ENCODE measurements around the gene UTP15.

DNA sequence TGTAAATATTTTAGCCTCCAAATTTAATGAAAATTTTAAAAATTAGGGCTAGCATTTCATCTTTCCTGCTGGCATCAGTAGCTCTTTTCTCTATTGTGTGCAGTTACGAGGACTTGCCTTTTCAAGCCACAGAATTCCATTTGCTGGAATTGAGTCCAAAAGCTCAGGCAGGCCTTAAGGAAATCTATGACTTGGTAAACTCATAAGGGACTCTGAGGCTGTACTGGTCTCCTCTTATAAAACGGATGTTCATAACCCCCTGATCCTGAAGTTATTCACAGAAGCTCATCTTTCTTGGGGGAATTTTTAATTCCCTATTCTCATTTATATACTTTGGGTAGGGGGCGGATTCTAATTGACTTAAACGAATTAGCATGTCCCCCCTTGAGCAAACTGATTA, 23.5 kb upstream of the UTP15 start:
- TF ChIP-seq, protein P1, sequence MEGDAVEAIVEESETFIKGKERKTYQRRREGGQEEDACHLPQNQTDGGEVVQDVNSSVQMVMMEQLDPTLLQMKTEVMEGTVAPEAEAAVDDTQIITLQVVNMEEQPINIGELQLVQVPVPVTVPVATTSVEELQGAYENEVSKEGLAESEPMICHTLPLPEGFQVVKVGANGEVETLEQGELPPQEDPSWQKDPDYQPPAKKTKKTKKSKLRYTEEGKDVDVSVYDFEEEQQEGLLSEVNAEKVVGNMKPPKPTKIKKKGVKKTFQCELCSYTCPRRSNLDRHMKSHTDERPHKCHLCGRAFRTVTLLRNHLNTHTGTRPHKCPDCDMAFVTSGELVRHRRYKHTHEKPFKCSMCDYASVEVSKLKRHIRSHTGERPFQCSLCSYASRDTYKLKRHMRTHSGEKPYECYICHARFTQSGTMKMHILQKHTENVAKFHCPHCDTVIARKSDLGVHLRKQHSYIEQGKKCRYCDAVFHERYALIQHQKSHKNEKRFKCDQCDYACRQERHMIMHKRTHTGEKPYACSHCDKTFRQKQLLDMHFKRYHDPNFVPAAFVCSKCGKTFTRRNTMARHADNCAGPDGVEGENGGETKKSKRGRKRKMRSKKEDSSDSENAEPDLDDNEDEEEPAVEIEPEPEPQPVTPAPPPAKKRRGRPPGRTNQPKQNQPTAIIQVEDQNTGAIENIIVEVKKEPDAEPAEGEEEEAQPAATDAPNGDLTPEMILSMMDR (IDR thresholded peaks at IDR 0.05) = no peak
- TF ChIP-seq POLR2A (IDR thresholded peaks at IDR 0.05) = no peak

Data from esophagus squamous epithelium (tissue), 4 donors.